Measurements from ENCODE around the gene DHX9. TPM values are rescaled to one million over a fixed set of nuclear protein-coding genes. Genes with fewer than 3 reads are reported as not detected.

Gene DHX9
- total and polyA plus RNA-seq, 10 of the 15 experiments (the other 5 are each of a cell fraction or from before 2014, with no cell fraction given): 90.7 to 234 (median 217) TPM

DNA sequence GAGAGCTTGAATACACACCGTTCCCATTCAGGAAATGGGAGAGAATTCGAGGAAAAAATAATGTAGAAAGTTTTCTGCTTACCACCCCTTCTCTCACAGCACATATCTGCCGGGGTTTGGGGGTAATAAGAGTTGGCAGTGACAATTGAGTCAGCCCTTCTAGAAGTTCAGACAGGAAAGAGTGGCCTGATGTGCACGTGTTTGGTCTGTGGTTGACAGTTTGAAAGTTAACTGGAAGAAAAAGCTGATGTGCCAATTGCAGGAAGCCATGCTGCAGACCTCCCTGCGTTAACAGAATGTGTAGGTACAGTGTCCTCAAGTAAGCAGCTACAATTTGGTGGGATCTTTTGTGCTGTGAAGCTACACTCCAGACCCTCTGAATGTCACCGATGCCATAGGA lies 50.9 kb downstream of the DHX9 start (continued):
- no peak for TF ChIP-seq TCF12 (IDR thresholded peaks at IDR 0.05; ENCODE audit: low read depth, low read length)
- peak; percentile 52 to 58; a peak in 2 of 4 replicates for TF ChIP-seq BHLHE40 (IDR thresholded peaks at IDR 0.05; ENCODE audit: borderline replicate concordance in 1 of 2, low read depth in 2 of 2, low read length in 1 of 2)

DNA sequence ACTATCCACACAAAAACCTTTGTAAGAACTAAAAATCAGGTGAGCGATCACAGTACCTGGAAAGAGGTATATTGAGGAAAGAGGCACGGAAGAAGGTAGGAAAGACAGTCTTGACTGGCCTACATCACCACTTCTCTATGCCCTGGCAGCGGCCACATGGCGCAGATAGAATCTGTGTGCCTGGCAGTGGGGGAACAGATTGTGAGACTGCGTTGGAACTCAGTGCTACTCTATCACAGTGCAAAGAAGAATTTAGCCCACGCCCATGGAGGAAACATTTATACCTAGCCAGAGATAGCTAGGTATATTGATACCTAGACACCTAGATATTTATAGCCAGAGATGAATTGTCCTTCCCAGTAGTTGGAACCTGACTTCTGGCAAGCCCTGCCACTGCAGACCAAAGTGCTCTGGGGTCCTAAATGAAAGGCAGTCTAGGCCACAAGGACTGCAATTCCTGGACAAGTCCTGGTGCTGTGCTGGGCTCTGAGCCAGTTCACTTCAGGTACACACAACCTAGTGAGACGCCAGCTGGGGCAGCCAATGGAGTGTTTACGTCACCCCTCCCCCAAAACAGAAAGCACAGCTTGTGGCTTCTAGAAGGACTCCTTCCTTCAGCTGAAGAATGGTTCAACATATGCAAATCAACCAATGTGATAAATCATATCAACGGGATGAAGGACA lies 51.9 kb downstream of the DHX9 start:
- no peak for ATAC-seq
- Histone ChIP-seq H3K9me3 (replicated peaks; ENCODE audit: control insufficient read depth, insufficient read depth, low read length) (no peaks in the 10 kb centered on the region), H3K36me3 (ENCODE audit: control insufficient read depth in 2 of 2, insufficient read depth in 2 of 2, low read length in 1 of 2) (peaks cover 10 to 28% of the 10 kb centered on the region in 2 experiments), H3K4me2 (ENCODE audit: control insufficient read depth, insufficient read depth) (no peak overlapping the region), H3K27me3 (replicated peaks in 1 of 2; ENCODE audit: control insufficient read depth in 2 of 2, insufficient read depth in 2 of 2, low read length in 1 of 2) (no peaks in the 10 kb centered on the region), H4K20me1 (ENCODE audit: control insufficient read depth, insufficient read depth) (no peaks in the 10 kb centered on the region), H2AFZ (ENCODE audit: control insufficient read depth, low read depth, low read length) (no peak overlapping the region), H3K4me1 (ENCODE audit: control insufficient read depth, insufficient read depth, low read length) (no peaks in the 10 kb centered on the region), H3K27ac (ENCODE audit: control insufficient read depth, insufficient read depth) (no peak overlapping the region), H3K9ac (ENCODE audit: control insufficient read depth, insufficient read depth, low read length) (no peak overlapping the region), H3K4me3 (no peak overlapping the region), H3K79me2 (ENCODE audit: control insufficient read depth, insufficient read depth, low read length) (no peaks in the 10 kb centered on the region)
- ChIA-PET SMC1A (ENCODE audit: uncharacterized antibody, unreplicated experiment) (no interaction called here), CTCF (interaction anchor here (1.6 kb wide), 1 partner anchor 8 kb away, joined by 3 read pairs; no protein-coding TSS in a partner anchor), POLR2A (interaction anchor here (0.5 kb wide), 1 partner anchor 240 kb away, joined by 4 read pairs; no protein-coding TSS in a partner anchor), RAD21 (ENCODE audit: unreplicated experiment) (no interaction called here)
- in situ Hi-C loops (cut with MboI): no loop called here
- FAIRE-seq: no peak
- 97% methylated on average over 9 of the region's 9 CpGs for WGBS (ENCODE audit: insufficient coverage, insufficient replicate concordance, low lambda C conversion rate, missing lambda C conversion rate)
- no TSS peak for BruUV-seq (replicated peaks)
- TF ChIP-seq POLR2A (IDR thresholded peaks at IDR 0.05; ENCODE audit: low read depth, low read length) (0 out of 2 replicates have a peak, but pooled peaks have one; percentile 25), NR2C2 (IDR thresholded peaks at IDR 0.05; ENCODE audit: borderline replicate concordance, control insufficient read depth, insufficient read length, low read depth) (no peak)
- DNase-seq (ENCODE audit: low read depth, low spot score): no peak
- intact Hi-C loops (cut with micrococcal nuclease; ENCODE audit: unreplicated experiment): no loop called here

- intact Hi-C loops (cut with micrococcal nuclease; ENCODE audit: unreplicated experiment): no loop called here
- ATAC-seq (no peak), FAIRE-seq (no peak), DNase-seq (ENCODE audit: low read depth, low spot score) (no peak)
- Histone ChIP-seq H4K20me1 (ENCODE audit: control insufficient read depth, insufficient read depth) (no peaks in the 10 kb centered on the region), H3K4me2 (ENCODE audit: control insufficient read depth, insufficient read depth) (no peak overlapping the region), H3K4me3 (no peak overlapping the region), H3K79me2 (ENCODE audit: control insufficient read depth, insufficient read depth, low read length) (no peaks in the 10 kb centered on the region), H3K9ac (ENCODE audit: control insufficient read depth, insufficient read depth, low read length) (no peak overlapping the region), H2AFZ (ENCODE audit: control insufficient read depth, low read depth, low read length) (no peak overlapping the region), H3K9me3 (replicated peaks; ENCODE audit: control insufficient read depth, insufficient read depth, low read length) (no peaks in the 10 kb centered on the region), H3K36me3 (ENCODE audit: control insufficient read depth in 2 of 2, insufficient read depth in 2 of 2, low read length in 1 of 2) (no peaks in the 10 kb centered on the region), H3K4me1 (ENCODE audit: control insufficient read depth, insufficient read depth, low read length) (no peaks in the 10 kb centered on the region), H3K27me3 (replicated peaks in 1 of 2; ENCODE audit: control insufficient read depth in 2 of 2, insufficient read depth in 2 of 2, low read length in 1 of 2) (no peaks in the 10 kb centered on the region), H3K27ac (ENCODE audit: control insufficient read depth, insufficient read depth) (no peak overlapping the region)
- no TSS peak for BruUV-seq (replicated peaks)
- ChIA-PET SMC1A (ENCODE audit: uncharacterized antibody, unreplicated experiment) (no interaction called here), CTCF (no interaction called here), RAD21 (ENCODE audit: unreplicated experiment) (no interaction called here), POLR2A (no interaction called here)
- WGBS (ENCODE audit: insufficient coverage, insufficient replicate concordance, low lambda C conversion rate, missing lambda C conversion rate): 47% methylated on average over 2 of the region's 2 CpGs
- in situ Hi-C loops (cut with MboI): no loop called here
- TF ChIP-seq MEF2A (IDR thresholded peaks at IDR 0.05; ENCODE audit: insufficient read depth, low read depth, low read length) (no peak), ETV6 (conservative IDR thresholded peaks at IDR 0.05 in 1 of 2, IDR thresholded peaks at IDR 0.05 in 1 of 2; ENCODE audit: borderline replicate concordance in 1 of 2, low read depth in 1 of 2) (no peak), ATF3 (IDR thresholded peaks at IDR 0.05; ENCODE audit: borderline replicate concordance, extremely low read depth, low read depth, low read length) (no peak), SREBF2 (IDR thresholded peaks at IDR 0.05; ENCODE audit: low read length) (no peak), PKNOX1 (IDR thresholded peaks at IDR 0.05) (no peak)
- TF ChIP-seq, protein P1, sequence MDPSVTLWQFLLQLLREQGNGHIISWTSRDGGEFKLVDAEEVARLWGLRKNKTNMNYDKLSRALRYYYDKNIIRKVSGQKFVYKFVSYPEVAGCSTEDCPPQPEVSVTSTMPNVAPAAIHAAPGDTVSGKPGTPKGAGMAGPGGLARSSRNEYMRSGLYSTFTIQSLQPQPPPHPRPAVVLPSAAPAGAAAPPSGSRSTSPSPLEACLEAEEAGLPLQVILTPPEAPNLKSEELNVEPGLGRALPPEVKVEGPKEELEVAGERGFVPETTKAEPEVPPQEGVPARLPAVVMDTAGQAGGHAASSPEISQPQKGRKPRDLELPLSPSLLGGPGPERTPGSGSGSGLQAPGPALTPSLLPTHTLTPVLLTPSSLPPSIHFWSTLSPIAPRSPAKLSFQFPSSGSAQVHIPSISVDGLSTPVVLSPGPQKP (IDR thresholded peaks at IDR 0.05; ENCODE audit: low read depth, low read length): no peak
Observed at GRCh38 chr1:182897696-182898095, 58.5 kb downstream of the DHX9 start.
